ENCODE data around the gene BUD13.

The BUD13 gene

DNA sequence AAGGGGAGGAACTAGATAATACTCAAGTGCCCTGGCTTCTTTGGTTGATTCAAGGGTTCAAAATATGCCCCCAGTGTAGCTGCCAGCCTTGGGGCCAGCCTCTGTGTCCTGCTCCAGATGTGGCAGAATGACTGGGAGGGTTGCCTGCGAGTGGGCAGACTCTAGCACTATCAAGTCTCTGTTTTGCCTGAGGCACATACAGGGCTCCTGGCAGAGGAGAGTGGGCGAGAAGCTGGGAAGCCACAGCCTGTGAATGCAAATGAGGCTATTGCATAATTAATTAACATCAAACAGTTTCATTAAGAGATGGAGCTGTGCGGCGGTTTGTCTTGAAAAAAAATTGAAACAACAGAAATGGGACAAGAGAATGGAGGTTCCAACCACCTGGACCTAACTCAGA, 50.8 kb downstream of the BUD13 start:
- H3K4me3 ChIP-seq (ENCODE audit: low read depth, low read length): no peak overlapping the region
- TF ChIP-seq CTCF (IDR thresholded peaks at IDR 0.05; ENCODE audit: control insufficient read depth, extremely low read depth, insufficient read depth): no peak
- DNase-seq (ENCODE audit: low read depth): no peak

DNA sequence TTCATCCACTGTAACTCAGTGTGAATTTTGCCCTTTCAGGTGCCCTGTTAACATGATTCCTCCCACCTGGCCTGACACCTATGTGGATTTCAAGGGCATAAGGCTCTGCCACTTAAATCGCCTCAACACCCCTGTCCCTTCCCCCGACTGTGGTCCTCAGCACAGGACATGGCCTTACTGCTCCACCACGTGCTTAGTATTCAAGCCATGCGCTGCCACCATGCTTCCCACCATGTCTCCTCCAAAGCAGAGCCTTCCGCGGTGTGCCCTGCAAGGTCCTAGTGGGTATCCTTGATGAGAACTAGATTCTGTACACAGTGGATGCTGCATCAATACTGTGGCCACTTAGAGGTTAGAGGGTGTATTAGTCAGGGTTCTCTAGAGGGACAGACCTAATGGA, 51.9 kb downstream of the BUD13 start:
- DNase-seq (ENCODE audit: low read depth): no peak
- H3K4me3 ChIP-seq (ENCODE audit: low read depth, low read length): no peak overlapping the region
- TF ChIP-seq CTCF (IDR thresholded peaks at IDR 0.05; ENCODE audit: control insufficient read depth, extremely low read depth, insufficient read depth): no peak

- H3K4me3 ChIP-seq (ENCODE audit: low read depth, low read length): no peak overlapping the region
- TF ChIP-seq CTCF (IDR thresholded peaks at IDR 0.05; ENCODE audit: control insufficient read depth, extremely low read depth, insufficient read depth): no peak
- no peak for DNase-seq (ENCODE audit: low read depth)
Measured at GRCh38 chr11:116718955-116719501, 53.8 kb downstream of the BUD13 start.

DNA sequence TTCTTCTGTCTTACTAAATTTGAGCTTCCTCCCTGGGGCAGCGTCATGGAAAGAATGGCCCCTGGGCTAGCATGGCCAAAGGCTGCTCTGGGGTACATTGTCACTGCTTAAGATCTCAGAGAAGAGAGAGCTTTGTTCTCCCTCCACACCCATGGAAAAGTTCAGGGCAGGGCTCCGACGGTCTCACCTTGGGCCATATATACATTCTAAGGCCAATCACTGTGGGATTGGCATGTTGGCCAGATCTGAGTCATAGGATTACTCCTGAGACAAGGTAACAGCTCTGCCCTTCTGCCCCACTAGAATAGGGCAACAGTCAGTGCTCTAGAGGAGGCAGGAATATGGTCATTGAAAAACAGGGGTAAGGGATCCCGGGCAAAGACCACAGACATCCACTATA, 56.2 kb downstream of the BUD13 start:
- H3K4me3 ChIP-seq (ENCODE audit: low read depth, low read length): no peak overlapping the region
- TF ChIP-seq CTCF (IDR thresholded peaks at IDR 0.05; ENCODE audit: control insufficient read depth, extremely low read depth, insufficient read depth): no peak
- DNase-seq (ENCODE audit: low read depth): no peak

DNA sequence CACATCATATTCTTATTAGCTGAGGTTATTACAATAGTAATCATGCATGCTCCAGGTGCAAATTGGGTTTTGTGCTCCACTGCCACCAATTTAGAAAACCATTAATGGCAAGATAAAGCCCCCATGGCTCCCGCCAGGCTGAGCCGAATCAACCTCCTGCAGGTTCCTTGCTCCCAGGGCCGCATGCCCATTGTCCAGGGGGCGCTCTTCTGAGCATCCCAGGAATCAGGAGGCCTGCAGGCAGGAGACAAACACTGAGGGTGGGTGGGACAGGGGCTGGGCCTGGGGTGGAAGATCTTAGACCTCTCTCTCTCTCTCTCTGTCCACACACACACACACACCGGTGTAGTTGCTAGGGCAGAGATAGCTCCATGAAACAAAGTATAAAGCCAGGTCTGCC, 57.4 kb downstream of the BUD13 start:
- no peak for TF ChIP-seq CTCF (IDR thresholded peaks at IDR 0.05; ENCODE audit: control insufficient read depth, extremely low read depth, insufficient read depth)
- H3K4me3 ChIP-seq (ENCODE audit: low read depth, low read length): no peak overlapping the region
- DNase-seq (ENCODE audit: low read depth): no peak

DNA sequence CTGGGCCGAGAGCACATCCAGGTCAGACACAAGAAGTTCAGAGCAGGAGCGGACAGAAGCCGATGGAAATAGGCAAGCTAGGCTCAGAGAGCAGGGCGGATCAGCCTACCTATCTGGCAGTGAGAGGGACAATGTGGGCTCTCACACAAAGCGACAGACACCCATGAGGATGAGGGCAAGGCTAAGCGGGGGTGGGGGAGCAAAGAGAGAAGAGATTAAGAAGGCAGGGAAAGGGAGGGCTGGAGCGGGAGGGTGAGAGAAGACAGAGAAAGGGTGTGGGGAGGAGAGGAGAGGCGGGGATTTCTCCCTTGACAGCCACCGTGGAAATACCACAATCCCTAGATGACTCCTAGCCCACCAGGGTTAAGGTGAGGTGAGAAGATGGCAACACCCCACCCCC, 57.9 kb downstream of the BUD13 start:
- no peak overlapping the region for H3K4me3 ChIP-seq (ENCODE audit: low read depth, low read length)
- DNase-seq (ENCODE audit: low read depth): no peak
- no peak for TF ChIP-seq CTCF (IDR thresholded peaks at IDR 0.05; ENCODE audit: control insufficient read depth, extremely low read depth, insufficient read depth)

GRCh38 chr11:116712428-116712827, 60.4 kb downstream of the BUD13 start:
- DNase-seq (ENCODE audit: low read depth): no peak
- no peak for TF ChIP-seq CTCF (IDR thresholded peaks at IDR 0.05; ENCODE audit: control insufficient read depth, extremely low read depth, insufficient read depth)
- H3K4me3 ChIP-seq (ENCODE audit: low read depth, low read length): no peak overlapping the region

Measured in LNCaP clone FGC (cell line).